ENCODE results near the gene PYY. TPM values are rescaled to one million over a fixed set of nuclear protein-coding genes. Genes with fewer than 3 reads are reported as not detected.

The PYY gene
- total RNA-seq, 2 experiments from 2014 or later: not detected

DNA sequence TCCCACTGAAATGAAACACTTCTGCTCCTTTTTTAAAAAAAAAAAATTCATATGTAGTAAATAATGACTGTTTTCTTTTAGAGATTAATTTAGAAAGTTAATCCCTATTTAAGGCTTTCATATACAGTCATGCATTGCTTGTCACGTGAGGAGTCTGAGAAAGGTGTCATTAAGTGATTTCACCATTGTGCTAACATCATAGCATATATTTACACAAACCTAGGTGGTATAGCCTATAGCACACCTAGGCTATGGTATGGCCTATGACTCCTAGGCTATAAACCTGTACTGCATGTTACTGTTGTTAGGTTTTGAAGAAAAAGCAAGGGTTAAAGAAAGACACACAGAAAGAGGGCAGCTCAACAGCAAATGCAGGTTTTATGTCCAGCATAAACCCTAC, 25.1 kb downstream of the PYY start:
- CTCF ChIA-PET: interaction anchor here (0.5 to 1.1 kb wide), 5 partner anchors 9 to 838 kb away, joined by 3 to 4 read pairs (median 4); no protein-coding TSS in a partner anchor
- POLR2A ChIA-PET: interaction anchor here (0.6 kb wide), 1 partner anchor 78 kb away, joined by 3 read pairs; no protein-coding TSS in a partner anchor

DNA sequence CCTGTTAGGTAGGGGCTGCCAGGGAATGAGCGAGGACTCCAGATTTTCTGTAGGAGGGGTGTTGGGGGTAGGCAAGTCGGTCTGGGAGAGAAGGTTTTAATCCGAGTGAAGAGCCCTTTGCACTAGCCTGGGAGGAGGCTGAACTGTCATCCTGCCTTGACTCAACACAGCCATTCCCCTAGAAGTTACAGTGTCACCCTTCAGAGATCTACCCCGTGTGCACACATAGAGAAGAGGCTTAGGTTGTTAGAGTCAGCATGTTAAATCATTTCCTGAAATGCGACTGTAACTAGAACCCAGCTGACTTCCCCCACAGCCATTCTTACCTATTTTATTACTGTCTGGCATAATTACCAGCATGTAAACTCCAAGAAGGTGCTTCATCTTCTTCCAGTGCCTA, 25.8 kb downstream of the PYY start:
- CTCF ChIA-PET: interaction anchor here (0.6 to 1.1 kb wide), 4 partner anchors 10 to 18 kb away, joined by 3 to 4 read pairs (median 4); no protein-coding TSS in a partner anchor
- POLR2A ChIA-PET: interaction anchor here (0.7 kb wide), 1 partner anchor 69 kb away, joined by 3 read pairs; no protein-coding TSS in a partner anchor

DNA sequence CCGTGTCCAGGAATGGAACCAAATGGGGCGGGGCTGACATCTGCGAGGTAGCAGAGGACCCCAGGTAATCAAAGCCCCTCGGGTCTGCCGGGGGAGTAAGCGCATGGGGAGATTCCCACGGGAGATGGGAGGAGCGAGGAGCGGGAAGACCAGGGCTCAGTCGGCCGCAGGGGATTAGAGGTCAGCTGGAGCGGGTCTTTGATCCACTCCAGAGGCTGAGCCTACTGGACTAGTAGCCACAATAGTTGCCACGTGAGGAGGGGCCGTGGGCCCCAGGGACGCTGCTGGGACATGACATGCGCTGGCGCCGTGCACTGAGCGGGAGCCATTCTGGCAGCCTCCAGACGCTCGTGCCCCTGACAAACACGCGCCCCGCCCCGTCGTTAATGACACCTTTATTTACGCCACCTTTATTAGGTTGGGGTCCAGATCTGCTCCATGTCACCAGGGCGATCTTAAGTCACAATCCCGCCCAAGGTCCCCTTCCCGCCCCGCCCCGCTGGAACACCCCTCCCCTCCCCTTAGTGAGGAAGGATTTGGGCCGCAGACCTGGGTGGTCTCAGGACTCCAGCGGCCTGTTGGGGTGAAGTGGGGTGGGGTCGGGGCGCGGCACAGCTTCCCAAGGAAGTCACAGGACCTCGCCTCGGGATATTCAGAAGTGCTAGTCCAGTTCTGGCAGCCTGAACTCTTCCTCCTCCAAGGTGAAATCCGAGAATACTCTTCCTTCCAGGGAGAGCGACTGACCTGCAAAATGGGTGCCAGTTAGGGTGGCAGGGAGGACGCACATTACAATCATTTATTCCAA, 26.5 kb downstream of the PYY start:
- POLR2A ChIA-PET: no interaction called here
- CTCF ChIA-PET: interaction anchor here (1.1 to 3.0 kb wide), 3 partner anchors 15 to 48 kb away, joined by 3 to 11 read pairs (median 5); no protein-coding TSS in a partner anchor

DNA sequence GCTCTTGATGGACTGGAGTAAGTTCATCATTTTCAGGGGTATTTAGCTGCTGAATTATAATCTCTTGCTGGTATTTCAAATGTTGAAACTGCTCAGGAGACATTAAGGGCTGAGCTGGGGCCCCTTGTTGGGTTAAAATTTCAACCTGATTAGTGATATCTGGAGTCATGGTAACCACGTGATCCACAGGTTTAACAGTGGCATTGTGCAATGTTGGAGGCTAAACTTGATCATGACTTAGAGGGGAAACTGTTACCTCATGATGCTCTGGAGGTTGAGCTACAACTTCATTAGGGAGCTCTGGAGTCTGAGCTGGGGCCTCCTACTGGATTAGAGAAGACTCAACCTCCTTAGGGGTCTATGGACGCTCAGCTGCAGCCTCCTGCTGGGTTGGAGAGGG, 29.2 kb downstream of the PYY start:
- CTCF ChIA-PET: interaction anchor here (1.8 to 3.0 kb wide), 3 partner anchors 10 to 19 kb away, joined by 7 to 11 read pairs (median 8); no protein-coding TSS in a partner anchor
- POLR2A ChIA-PET: no interaction called here

DNA sequence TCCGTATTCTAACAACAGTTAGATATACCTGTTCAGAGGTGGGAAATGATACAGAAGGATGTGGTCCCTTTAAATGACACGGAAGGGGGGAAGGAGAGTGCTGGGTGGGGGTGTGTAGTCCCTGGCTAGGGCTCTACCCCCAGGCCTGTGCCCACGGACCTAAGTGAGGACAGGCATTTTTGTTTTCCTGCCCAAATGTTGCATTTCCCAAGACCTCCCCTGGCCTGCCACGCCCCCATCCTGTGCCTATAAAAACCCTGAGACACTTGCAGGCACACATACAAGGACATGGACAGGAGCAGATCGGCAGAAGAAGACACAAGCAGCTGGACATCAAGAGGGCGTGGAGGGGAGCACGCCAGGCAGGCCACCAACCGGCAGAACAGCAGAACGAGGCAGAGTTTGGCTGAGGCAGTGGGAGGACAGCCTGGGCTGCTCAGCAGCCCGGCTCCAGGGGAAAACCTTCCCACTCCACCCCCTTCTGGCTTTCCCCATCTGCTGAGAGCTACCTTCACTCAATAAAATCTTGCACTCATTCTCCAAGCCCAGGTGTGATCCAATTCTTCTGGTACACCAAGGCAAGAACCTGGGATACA, 33.1 kb downstream of the PYY start:
- CTCF ChIA-PET: interaction anchor here (0.5 to 1.4 kb wide), 2 partner anchors 11 to 149 kb away, joined by 3 to 4 read pairs; no protein-coding TSS in a partner anchor
- POLR2A ChIA-PET: no interaction called here

DNA sequence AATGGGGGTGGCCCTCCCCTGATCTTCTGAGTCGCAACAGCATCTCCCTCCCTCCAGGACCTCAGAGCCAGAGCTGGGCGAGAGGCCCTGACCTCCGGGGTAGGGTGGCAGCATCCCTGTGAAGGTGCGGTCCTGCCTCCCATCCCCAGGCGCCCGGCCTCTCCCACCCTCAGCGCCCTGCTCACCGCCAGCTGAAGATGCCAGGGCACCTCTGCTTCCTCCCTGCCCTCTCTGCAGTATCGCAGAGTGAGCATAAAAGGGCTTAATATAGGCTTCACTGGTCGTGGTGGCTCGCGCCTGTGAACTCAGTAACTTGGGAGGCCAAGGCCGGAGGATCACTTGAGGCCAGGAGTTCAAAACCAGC, 35.7 kb downstream of the PYY start:
- ChIA-PET POLR2A (no interaction called here), CTCF (interaction anchor here (0.9 kb wide), 1 partner anchor 10 kb away, joined by 4 read pairs; no protein-coding TSS in a partner anchor)

DNA sequence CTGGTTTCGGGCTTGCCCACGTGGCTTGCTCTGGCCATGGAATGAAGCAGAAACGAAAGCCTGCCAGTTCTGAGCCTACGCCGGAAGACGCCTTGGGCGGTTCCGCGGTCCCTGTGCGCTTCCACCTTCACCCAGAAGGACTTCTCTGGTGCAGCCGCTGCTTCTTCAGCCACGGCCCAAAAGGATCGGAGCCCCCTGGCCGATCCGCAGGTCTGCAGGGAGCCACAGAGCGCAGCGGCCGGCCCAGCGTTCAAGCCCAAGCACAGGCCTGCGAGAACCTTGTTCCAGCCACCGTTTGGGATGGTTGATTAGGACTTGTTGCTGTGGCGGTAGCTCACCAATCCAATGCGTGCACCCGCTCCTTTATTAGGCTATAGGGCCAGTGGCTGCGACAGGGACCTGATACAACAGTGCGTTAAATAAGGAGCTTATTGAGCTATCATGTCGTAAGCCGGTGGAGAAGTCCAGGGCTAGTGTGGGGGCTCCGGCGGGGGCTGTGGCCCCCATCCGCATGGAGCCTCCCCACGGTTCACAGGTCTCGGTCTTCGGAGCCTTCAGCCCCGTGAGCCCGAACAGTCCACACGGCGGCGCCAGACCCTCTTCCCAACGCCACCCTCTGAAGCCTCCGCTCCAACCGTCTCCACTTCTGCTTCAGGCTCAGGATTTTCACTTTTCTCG, 36.3 kb downstream of the PYY start:
- CTCF ChIA-PET: interaction anchor here (0.5 to 0.9 kb wide), 2 partner anchors 10 to 11 kb away, joined by 3 to 4 read pairs; partner anchors contain the start of gene MPP2
- POLR2A ChIA-PET: no interaction called here

DNA sequence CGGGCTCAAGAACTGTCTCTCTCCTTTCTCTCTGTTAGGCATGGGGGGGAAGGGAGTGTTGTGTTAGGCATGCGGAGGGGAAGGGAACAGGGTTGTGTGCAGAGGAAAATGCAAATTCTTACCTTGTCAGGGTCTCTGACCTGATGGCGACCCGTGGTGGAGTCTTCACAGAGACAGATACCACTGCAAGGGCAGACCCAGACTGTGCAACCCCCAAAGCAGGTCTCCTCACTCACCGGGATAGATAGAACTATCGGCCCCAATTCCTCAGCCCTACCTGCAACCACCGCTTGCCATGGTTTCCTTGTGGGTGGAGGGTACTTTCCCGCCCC, 36.8 kb downstream of the PYY start:
- ChIA-PET POLR2A (no interaction called here), CTCF (interaction anchor here (0.5 to 0.9 kb wide), 2 partner anchors 10 to 11 kb away, joined by 3 to 4 read pairs; partner anchors contain the start of gene MPP2)

DNA sequence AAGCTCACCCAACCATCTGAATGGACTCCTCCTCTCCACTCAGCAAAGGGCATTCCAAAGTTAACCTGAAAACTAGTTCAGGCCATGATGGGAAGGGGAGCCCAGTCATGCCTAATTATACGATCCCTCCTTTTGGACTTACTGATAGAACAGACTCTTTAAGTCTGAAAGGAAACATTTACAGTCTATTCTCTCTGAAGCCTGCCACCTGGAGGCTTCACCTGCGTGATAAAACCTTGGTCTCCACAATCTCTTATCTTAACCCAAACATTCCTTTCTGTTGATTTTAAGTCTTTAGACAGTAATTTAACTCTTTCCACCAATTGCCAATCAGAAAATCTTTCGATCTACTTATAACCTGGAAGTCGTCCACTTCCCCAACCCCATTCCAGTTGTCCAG, 37.4 kb downstream of the PYY start:
- POLR2A ChIA-PET: no interaction called here
- CTCF ChIA-PET: no interaction called here

DNA sequence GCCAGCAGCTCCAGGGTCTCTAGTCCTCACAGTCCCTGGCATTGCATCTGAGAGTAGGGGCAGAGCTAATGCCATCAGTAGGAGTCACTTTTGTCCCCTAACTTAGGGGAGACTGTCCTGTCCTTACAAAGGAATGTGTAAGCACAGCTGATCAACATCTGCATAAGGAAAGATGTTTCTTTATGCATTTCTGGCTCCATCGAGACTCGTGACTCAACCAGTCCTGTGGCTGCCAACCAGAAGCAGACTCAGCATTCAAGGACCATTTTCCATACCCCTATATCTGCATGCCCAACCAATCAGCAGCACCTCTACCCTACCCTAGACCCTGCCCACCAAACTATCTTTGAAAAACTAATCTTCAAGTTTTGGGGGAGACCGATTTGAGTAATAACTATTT, 38.2 kb downstream of the PYY start:
- POLR2A ChIA-PET: no interaction called here
- CTCF ChIA-PET: no interaction called here

DNA sequence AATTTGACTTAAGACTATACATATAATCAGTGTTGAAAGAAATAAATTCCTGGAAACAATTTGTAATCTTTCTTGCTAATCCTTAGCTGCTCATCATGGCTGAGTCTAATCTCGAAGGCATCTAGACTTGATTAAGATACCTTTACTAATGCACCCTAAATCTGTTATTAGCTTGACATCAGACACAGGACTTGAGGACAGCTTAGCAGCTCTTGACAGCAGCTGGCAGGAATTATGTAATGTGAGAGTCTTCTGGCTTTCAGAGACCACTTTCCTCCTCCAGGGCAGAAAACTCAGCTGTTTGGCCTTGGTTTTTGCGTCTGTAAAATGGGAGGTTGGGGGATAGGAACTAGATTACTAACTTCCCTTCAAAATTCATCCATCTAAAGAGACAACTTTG, 39.3 kb downstream of the PYY start:
- ChIA-PET POLR2A (no interaction called here), CTCF (interaction anchor here (1.5 kb wide), 1 partner anchor 11 kb away, joined by 7 read pairs; no protein-coding TSS in a partner anchor)

DNA sequence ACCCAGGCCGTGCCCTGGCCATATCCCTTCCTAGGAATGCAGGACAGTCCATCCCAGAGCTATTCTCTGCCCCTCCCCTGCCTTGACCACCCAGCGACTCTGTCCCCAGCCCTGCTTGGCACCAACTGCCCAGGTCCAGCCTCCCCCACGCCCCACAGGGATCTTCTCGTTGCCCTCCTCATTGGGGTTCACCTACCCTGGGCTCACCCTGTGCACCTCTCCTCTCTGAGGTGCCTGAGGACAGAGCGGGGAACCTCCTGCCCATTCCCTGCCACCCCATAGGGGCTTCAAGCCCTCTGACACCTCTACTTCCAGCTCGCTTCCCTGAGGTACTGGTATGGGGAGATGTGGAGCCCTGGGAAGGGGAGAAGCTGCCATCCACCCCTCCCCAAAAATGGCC, 40.2 kb downstream of the PYY start:
- POLR2A ChIA-PET: interaction anchor here (0.6 kb wide), 1 partner anchor 155 kb away, joined by 5 read pairs; no protein-coding TSS in a partner anchor
- CTCF ChIA-PET: interaction anchor here (1.5 kb wide), 1 partner anchor 12 kb away, joined by 7 read pairs; no protein-coding TSS in a partner anchor

DNA sequence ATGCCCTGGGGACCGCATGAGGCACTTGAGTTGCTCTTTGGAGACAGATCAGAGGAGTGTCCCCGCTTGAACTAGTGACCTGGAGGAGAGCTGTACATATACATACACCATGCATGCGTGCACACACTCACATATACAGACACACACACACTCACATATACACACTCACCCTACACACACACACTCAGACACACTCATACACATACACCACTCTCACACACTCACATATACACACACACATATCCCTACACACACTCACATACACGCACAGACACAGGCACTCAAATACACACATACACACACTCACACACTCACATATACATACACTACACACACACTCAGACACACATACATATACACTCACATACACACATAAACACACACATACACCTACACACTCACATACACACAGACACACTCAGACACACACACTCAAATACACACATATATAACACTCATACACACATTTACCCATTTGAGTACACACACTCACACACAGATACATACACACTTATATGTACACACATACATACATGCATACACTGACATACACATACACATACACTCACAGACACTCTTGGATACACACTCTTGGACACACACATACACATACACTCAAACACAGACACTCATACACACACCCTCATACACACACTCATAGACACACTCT, 41.0 kb downstream of the PYY start:
- POLR2A ChIA-PET: no interaction called here

DNA sequence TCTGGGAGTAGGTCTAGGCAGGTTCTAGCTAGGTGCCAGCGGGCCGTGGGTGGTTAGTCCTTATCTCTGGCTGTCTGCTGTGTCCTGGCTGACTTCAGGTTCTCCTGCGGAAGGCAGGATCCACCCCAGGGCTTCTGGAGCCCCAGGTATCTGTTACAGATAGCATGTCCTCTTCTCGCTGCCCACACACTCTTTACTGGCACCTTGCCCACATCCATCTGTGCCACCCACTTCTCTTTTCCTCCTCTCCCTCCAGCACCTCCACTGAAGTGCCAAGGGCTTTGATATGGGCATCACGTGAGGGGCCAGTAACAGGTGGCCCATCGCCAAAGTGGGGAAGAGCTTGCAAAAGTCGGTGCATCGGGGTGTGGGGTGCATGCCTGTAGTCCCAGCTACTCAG, 41.8 kb downstream of the PYY start:
- ChIA-PET POLR2A (no interaction called here), CTCF (interaction anchor here (1.2 kb wide), 1 partner anchor 16 kb away, joined by 3 read pairs; no protein-coding TSS in a partner anchor)

More for the DNA sequence above, 41.0 kb downstream of the PYY start:
- CTCF ChIA-PET: interaction anchor here (1.2 kb wide), 1 partner anchor 15 kb away, joined by 3 read pairs; no protein-coding TSS in a partner anchor

DNA sequence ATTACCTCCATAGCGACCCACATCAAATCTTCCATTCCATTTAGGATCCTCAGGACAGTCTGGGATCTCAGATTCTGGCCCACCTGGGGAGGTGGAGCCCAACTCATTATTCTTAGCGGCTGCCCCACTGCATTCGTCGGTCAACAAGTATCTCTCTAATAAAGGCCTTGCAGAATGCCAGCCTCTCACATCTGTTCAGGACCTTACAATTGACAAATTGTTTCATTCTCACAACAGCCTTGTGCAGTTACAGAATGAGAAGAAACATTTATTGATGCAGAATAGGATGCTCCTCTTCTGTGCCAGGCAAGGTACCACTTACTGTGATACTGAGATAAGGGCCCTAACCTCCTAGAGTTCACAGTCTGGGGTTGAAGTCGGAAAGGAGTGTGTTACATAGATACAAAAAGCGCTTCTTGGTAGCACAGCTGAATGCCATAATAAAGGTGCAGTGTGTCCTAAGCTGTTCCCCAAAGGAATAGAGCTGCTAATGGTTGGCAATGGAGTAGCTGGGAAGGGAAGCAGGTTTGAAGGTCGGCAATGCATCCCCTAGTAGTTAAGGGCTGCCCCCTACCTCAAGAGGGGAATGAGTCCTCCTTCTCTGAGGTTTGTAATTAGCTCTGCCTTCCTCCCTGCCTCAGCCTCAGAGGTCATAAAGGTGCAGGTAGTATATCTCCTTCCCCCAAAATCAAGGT, 44.1 kb downstream of the PYY start:
- ChIA-PET CTCF (interaction anchor here (0.8 to 2.7 kb wide), 9 partner anchors 9 to 86 kb away, joined by 3 to 13 read pairs (median 4); no protein-coding TSS in a partner anchor), POLR2A (no interaction called here)

DNA sequence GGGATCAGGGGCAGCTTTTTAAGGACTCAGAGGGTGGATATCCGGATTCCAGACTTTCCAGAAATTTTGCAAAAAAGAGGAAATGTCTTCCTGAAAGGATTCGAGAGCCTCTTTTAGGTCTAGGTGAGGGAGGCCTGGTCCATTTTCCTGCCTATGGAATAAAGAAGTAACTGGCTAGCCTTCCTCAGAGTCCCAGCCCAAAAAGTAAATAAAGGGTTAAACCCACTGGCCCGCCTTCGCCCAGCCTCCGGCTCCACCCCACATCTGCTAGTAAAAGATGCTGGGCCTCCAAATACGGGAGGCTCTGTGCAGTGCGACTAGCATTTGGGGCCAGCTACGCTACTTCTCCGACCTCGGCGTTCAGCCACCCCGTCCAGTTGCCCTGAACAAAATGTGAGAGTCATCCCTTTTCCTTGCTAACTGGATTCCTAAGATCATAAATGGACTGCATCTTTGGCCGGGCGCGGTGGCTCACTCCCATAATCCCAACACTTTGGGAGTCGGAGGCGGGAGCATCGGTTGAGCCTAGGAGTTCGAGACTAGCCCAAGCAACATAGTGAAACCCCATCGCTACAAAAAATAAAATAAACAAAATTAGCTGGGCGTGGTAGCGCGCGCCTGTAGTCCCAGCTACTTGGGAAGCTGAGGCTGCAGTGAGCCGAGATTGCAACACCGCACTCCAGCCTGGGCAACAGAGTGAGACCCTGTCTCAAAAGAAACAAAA, 45.6 kb downstream of the PYY start:
- CTCF ChIA-PET: interaction anchor here (1.2 to 2.6 kb wide), 4 partner anchors 11 to 36 kb away, joined by 3 to 13 read pairs (median 7); no protein-coding TSS in a partner anchor

DNA sequence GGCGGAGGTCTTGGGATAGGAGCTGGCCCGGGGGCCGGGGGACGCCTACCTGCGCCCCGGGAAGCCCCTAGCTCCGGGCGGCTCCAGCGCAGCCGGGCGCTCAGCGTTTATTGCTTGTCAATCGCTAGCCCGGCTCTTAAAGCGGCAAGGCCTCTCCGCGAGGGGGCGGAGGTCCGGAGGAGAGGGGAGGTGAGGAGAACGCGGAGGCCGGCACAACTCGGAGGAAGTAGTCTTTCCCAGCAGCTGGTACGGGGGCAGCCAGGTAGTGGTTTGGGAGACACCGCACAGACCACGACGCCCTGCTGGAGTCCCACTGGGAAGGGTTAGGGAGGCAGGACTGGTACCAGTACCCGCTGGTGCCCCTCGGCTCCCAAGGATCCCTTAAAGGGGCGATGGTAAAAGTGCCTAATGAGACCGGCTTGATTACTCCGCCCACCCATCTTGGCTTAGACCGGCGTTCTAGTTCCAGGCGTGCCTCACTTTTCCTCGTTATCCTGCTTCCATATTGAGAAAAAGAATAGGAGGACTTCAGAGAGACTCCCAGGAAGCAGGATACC, 46.2 kb downstream of the PYY start, which contains the start of gene MPP2:
Gene MPP2 (minus strand): TSS at position 112 of the 557 bp plus-strand sequence. CDS start 3,076 bp downstream, outside the sequence.
- CTCF ChIA-PET: interaction anchor here (0.8 to 1.7 kb wide), 2 partner anchors 10 to 27 kb away, joined by 3 to 4 read pairs; no protein-coding TSS in a partner anchor

More for the DNA sequence above, 45.6 kb downstream of the PYY start:
- POLR2A ChIA-PET: no interaction called here

More for the DNA sequence above, 46.2 kb downstream of the PYY start, which contains the start of gene MPP2:
- POLR2A ChIA-PET: interaction anchor here (0.6 kb wide), 1 partner anchor 694 kb away, joined by 10 read pairs; no protein-coding TSS in a partner anchor
